Cerebellar nuclear complex (tissue), 1 donor: ENCODE data around the gene UBTD1.

Source experiments
- DNase-seq, 2 experiments: peaks; one replicate each; lab custom pipeline; 2025; lab: John Stamatoyannopoulos, UW

Gene UBTD1

DNA sequence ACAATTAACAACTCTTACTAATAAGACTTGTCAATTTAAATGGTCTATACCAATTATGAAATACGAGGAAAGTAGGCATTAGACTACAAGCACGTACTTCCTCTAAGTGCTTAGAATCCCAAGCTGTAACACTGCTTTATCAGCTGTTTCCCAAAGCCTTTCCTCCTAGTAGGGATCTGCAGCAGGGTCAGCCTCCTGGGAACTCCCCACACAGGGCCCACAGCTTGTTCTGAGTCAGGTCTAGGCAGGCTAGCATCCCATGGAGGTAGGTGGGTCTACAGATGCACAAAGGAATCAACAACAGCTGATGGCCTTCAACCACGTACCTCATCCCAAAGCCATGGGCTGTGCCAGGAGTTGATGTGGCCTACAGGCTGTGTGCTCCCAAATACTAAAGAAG, 15.2 kb upstream of the UBTD1 start:
- DNase-seq: no peak

DNA sequence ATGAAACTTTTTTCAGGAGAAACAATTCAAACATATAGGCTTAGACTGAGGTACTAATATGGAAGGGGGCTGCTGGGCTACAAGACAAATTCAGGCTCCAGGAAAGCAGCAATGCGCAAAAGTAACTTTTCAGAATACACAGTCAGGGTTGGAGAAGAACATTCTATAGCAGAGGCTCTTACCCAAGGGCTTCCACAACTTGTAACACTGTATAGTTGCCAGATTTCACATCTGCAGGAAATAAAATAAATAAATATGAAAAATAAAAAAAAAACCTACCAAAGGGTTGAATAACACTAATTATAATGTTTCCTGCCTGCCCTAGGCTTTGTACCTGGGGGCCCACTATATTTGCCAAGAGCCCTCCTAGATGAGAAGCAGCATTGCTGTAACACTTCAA, 14.8 kb upstream of the UBTD1 start:
- no peak for DNase-seq

DNA sequence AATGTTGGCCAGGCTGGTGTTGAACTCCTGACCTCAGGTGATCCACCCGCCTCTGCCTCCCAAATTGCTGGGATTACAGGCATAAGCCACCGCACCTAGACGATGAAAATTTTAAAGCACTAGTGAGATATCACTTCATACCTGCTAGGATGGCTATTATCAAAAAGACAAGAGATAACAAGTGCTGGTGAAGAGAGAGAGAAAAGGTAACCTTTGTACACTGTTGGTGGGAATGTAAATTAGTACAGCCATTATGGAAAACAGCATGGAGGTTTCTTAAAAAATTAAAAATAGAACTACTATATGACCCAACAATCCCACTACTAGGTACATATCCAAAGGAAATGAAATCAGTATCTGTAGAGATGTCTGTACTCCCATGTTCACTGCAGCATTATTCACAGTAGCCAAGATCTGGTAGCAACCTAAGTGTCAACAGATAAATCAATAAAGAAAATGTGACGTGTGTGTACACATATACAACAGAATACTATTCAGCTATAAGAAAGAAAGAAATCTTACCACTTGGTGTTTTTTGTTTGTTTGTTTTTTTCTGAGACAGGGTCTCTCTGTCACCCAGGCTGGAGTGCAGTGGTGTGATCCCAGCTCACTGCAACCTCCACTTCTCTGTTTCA, 13.0 kb upstream of the UBTD1 start:
- DNase-seq: no peak

DNA sequence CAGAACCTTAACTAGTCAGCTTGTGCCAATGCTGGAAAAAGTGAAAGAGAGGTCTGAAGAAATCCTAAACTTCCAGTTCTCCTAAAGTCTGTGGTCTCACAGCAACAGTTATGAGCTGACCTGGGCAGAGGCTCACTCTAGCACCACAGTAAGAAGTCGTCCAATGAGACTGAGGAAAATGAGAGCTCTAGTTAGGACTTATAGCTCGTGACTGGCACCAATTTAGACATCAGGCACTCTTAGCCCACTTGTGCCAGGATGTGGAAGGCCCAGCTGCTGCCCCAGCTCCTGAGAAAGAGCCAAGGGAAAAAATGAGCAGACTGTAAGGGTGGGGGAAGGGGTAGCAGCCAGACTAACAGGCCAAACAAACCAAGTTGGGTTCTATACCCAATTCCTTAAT, 8.1 kb upstream of the UBTD1 start:
- no peak for DNase-seq

DNA sequence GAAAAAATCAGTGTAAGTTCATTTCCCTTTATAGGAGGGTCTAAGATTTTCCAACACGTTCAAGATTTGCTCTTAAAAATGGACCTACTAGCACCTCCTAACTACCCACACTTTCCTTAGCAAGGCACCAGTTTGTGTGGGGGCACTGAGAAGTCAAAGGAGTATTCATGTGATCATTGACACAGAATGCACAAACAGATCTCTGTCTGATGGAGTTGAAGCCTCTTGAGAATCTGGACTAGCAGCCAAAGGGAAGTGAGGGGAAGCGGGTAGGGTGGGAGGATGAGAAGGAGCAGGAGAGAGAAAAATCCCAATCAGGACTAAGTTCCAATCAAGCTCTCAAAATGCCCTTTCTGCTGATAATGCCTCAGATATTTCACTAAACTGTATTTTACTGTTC, 4.6 kb upstream of the UBTD1 start:
- no peak for DNase-seq

DNA sequence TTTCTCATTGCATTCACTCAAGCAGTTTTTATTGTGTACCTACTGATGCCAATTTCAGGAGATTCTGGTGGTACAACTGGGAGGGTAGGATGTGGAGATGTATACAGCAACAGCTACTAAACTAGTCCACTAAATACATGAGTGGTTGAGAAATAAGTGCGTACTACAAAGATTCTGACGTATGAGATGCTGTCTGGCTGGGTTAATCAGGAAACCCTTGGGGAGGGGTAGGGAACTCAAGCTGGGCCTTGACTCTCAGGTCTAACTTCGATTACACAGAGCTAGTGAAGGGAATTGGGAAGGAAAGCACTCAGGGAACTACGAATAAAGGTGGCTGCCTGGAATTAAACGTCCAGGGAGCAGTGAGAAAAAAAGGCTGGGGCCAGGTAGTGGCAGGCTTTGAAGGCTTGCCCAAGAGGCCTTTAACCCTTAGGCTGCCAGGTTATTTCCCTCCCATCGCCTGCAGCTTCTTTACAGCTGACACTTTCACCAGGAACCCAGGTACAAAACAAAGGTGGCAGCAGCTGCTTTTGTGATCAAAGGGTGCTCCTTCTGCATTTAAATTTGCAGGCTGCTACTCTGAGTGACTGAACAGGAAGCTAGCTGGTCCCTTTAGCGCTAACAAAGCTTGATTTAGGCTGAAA, 3.7 kb upstream of the UBTD1 start:
- DNase-seq: no peak

DNA sequence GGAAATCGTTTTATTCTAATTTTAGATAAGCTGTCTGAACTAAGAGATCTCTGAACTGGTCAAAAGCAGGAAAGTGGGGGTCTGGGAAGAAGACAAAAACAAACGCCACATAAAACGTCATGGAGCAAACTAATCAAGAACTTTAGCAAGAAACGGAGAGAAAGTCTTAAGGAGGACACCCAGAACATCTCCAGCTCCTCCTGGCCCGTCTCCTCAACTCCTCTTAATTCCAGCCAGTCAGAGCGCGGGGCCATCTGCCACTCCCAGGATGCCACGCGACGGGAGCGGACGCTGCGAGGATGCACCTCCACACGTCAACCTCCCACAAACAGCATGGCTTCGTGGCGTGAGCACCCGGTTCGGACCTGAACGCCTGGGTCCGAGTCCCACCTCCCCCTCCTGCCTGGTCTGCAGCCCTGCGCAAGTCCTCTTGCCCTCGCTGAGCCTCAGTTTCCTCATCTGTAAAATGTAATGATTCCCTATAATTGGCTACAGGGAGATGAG, 1.1 kb upstream of the UBTD1 start:
- DNase-seq: peak; percentile 38 to 80

DNA sequence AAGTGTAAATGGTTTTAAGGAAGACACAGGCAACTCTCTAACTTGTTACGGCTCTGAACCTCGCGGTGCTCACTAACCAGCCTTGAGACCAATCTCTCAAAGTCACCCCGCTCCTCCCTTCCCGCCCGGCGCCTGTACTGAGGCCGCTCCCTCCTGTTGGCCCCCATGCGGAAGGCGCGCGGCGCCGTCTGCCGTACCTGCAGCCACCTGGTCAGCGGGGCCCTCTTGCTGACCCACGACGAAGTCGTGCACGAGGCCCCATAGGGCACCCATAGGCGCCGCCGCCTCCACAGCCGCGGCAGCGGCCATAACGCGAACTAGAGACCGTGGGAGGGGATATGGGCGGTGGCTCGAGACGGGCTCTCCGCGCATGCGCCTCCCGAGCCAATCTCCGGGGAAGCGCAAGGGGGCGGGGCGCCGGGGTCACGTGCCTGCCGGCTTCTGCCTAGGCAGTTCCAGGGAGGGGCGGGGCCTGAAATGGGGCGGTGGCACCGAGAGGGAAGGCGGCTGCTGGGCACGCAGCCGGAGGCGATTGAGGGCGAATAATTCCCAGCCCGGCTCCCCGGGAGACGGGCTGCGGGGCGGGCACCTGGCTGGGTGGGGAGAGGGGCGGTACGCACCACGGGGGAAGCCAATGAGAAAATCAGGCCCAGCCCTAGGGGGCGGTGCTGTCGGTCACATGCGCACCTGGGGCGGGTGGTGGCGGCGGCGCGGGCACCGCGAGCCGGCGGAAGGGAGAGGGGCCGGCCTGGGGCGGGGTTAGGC, 466 bp upstream of the UBTD1 start, which contains the start of gene MMS19:
TSS of gene MMS19 (minus strand) at position 347 of the 765 bp plus-strand sequence. CDS start at position 309, 38 bp downstream.
- DNase-seq: peak; percentile 84 to 95

DNA sequence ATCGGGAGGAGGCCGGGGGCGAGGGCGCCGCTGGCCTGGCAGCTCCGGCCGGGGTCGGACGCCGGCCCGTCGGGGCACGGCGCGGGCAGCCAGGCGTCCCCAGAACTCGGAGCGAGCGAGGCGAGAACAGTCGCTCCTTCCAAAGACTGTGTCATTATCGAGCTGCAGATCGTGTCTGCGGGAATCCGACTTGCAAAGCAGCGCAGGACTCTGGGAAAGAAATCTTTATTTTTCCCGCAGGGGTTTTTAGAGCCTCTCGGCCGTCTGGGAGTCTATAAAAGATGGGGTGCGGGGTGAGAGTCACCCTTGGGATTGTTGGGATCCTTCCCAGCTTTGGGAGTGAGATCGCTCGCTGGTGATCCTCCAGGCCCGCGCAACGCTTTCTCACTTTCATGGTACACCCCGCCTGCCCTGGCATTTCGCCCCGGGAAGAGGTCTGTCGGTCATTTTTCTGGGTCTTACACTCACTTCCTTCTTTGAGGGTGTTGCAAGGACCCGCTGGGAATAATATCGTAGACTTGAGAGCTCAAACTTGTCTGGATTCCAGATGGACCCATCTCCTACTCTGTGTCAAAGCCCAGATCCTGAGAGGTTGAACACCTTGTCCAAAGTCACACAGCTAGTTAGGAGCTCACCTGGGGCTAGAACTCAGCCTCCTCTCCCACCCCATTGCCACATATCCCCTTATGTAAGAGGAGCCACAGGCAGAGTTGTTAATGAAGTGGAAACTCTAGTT, 1.0 kb downstream of the UBTD1 start:
- no peak for DNase-seq

DNA sequence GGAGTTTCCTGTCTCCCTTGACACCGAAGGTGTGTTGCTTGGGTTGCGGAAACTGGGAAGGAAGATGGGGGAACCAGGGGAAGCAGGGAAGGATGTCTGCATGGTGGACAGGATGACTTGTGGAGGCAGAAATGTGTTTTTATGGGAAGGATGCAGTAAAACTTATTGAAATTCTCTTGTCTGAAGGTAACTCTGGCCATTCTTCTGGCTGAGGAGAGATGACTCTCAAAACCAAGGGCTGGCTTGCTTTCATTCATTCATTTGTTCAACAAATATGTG, 1.5 kb downstream of the UBTD1 start:
- no peak for DNase-seq

DNA sequence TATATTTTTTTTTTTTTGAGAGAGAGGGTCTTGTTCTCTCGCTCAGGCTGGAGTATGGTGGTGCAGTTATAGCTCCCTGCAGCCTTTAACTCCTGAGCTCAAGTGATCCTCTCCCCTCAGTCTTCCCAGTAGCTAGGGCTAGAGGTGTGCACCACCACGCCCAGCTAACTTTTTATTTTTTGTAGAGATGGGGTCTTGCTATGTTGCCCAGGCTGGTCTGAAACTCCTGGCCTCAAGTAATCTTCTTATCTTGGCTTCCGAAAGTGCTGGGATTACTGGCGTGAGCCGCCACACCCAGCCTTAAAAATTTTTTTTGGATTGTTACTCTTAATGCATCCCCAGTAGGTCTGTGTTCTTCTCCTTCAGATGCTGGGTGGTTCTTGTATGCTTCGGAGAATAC, 4.2 kb downstream of the UBTD1 start:
- DNase-seq: no peak

DNA sequence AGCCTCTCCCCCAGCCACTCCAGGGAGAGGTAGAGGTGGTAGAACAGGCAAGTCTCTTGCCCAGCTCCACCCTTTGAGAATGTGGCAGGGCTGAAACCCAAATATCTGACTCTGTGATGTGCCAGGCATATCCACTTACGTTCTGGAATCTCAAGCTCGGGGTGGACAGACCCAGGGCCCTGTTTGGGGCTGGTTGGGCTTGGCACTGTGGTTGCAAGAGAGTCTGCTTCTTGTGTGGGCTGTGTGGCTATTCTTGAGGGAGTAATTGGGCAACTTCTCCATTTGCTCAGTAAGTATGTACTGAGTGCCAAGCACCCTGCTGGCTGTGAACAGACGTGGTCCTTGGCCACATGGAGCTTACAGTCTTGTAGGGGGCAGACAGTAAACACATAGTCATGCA, 4.7 kb downstream of the UBTD1 start:
- no peak for DNase-seq

DNA sequence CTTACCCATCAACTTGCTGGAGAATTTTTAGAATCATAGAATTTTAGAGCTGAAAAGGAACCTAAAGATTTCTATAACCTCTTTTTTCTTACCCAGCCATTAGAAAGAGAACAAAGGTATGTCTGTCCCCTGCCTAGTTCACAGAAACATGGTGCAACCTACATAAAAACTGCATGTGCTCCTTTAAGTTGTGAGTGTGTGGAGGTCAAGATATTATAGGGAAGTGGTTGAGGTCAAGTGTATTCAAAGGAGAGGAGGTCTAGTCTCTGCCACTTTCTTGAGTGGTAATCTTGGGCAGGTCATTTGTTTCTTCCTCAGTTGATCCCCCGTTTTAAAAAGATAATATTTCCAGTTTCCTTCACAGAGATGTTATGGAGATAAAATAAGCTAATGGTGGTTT, 6.4 kb downstream of the UBTD1 start:
- no peak for DNase-seq

DNA sequence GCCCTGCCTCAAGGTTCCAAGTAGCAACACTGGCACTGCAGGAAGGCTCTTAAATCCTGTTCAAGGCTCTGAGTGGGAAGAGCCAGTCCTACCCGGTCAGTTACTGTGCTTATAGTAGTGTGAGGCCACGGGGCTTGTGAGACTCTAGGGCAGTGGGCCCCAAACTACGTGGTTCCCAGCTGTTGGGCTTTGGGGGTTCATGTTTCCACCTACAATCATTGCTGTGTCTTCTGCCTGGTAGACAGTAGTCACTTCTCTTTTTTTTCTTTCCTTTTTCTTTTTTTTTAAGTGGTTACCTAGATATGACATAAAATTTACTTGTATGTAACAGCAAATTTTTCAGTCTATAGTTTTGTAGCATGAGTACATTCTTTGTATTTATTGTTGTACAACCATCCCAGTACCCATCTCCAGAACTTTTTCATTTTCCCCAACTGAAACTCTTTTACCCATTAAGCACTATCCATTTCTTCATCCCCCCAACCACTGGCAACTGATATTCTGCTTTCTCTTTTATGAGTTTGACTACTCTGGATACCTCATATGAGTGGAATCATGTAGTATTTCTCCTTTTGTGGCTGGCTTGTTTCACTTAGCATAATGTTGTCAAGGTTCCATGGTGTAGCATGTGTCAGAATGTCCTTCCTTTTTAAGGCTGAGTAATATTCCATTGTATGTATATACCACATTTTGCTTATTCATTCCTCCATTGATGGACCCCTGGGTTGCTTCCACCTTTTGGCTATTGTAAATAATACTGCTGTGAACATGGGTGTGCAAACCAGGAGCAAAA, 7.7 kb downstream of the UBTD1 start:
- DNase-seq: no peak

DNA sequence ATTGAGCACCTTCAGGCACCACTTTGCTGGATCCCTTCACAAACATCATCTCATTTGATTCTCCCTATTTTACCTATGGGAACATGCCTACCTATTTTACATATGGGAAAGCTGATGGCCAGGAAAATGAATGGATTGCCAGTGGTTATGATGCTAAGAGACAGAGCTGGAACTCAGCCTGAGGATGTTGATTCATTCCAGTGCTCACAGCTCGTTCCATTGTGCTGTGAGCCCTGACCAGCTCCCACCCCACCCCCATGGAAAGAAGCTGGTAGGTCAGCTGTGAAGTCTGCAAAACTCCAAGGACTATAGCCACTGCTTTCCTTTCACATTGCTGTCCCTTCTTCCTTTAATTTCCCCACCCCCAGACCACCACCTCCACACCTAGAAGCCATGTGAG, 9.6 kb downstream of the UBTD1 start:
- DNase-seq: no peak

DNA sequence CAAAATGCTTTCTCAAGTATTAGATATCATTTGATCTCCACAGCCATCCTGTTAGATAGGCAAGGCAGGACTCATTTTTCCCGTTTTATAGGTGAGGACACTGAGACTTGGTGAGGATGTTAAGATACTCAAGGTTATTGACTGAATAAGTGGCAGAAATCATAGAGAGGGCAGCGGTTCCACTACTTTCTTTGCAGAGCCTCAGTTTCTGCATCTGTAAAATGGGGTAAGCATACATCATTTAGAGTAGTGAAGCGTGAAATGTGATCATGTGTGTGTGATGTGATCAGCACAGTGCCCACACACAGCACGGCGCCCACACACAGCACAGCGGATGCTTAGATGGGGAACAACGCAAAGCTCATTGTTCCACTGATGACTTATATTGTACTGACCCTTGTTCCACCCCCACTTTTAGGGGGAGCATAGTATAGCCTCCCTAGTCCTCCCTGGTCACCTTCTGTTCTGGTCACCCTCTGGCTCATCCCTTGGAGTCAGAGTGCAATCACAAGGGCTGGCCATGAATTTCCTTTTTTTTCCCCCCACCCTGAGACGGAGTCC, 10.5 kb downstream of the UBTD1 start:
- DNase-seq: no peak

DNA sequence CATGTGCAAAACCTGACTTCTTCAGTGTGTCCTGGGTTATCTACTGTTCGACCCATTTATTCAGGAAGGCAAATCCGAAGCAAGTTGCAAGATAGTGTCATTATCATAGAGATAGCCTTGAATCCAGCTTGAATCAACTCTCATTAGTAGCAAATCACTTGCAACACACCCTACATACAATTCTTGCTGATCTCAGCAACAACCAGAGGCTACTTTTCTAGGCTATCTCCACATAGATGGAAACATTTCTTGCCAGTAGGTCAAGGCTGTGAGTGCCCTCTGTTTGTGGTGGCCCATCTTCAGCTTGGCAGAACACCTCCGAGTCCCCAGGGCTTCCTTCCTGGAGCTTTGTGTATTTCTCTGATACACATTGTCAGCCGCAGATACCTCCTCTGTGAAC, 12.0 kb downstream of the UBTD1 start:
- no peak for DNase-seq

DNA sequence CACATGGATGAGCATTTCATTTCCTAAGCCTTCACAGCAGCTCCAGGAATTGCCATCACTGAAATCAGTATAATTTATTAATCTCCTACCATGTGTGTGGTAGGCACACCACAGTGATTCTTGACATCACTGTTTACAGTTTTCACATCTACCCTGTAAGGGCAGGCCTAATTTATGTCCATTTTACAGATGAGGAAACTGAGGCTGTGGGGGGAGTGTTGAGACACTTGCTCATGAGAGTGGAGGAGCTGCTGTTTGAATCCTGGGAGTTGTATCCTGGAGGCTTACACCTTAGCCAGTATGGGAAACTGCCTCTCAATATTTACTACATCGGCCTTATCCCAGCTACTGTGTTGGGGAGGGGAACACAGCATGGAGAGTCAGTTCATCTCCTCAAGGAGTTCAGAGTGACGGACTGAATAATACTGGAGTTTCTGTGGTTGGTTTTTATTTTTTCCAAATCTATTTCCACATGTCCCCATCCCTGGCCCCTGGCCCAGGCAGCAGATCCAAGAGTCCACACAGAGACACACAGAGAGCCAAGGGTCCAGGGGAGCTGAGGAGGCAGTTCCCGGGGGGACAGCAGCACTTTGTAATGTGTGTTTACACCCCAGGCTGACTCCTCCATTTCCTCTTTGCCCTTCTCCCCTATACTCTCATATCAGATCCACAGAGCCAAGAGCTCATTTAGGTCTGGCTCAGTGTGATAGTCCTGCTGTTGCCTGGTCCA, 13.2 kb downstream of the UBTD1 start:
- DNase-seq: no peak

DNA sequence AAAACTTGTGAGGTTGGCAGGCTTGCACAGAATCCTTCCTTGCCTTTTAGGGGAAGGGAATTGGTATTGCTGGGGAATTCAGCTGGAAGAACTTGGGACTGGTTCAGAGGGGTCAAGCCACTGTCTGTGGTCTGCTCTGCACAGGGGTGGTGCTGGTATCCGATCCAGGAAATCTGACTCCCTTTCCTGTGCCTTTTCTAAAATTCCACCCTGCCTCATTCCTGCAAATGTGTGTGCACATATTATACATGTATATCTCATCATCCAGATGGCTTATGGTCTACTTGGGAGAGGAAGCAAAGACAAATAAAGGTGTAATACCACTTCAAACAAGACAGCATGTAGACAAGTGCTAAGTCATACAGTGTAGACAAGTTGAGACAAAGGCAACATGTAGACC, 14.3 kb downstream of the UBTD1 start:
- no peak for DNase-seq

DNA sequence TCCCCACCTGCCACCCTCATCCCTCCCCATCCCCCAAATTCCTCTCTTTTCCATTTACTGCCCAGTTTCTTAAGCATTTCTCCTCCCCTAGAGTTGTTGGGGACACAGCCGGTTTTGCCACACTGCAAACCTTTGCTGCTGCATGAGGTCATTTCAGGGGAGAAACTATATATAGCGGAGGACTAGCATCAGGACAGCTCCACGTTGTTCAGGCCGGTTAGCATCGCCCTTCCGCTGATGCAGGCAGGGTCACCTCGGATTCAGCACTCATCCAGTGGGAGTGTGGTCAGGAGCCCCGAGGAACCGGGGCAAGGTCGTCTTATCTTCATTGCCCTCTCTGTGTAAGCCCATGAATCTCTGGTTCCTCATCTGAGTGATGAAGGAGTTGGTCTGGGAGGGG, 15.6 kb downstream of the UBTD1 start:
- DNase-seq: no peak
